HG03354 (cell line): ENCODE data around the gene HOXD1.

Source experiments
- ATAC-seq: cut with Tn5 transposase; IDR thresholded peaks from one replicate; pipeline ENCODE4 v1.9.1; 2021; ENCODE audit warnings: mild to moderate bottlenecking; ENCODE audit not compliant: unreplicated experiment, poor library complexity, severe bottlenecking

HOXD1 gene

DNA sequence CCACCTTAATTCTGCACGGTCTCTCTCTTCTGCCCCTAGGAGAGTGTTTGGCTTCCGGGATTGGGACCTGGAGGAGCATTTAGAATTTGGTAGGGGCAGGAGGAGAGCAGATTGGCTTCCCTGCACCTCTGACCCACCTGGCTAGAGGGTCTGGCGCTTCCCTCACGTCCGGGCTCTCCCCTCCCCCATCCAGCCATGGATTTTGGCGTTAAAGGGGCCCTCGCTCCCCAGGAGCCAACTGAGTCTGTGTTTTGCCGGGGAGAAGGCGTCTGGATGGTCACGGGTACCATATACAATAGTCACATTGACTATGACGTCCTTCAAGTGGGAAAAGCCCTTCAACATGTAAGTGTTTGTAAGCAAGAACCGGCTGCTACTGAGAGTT, 24.8 kb upstream of the HOXD1 start:
- no peak for ATAC-seq

GRCh38 chr2:176164201-176164600, 24.3 kb upstream of the HOXD1 start:
- ATAC-seq: no peak

- no peak for ATAC-seq
Observed at GRCh38 chr2:176164611-176165369, 23.7 kb upstream of the HOXD1 start.

GRCh38 chr2:176165370-176166050, 23.0 kb upstream of the HOXD1 start:
- ATAC-seq: no peak

DNA sequence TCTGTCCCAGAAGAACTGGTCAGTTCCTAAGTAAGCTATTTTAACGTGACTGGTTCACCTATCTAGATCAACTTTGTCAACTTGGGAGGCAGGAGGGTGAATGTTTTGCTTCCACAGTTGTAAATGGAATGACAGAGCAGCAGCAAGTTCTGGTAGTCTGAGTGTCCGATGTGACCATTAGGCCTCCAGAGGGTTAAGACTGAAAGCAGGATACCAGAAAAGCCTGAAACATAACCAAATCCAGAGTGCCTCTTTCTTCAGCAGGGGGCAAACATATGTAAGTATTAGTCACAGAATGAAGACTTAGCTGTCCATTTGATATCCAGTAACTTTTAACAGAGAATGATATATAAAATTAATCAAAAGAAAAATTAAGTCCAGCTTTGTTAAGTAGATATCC, 22.2 kb upstream of the HOXD1 start:
- ATAC-seq: no peak

DNA sequence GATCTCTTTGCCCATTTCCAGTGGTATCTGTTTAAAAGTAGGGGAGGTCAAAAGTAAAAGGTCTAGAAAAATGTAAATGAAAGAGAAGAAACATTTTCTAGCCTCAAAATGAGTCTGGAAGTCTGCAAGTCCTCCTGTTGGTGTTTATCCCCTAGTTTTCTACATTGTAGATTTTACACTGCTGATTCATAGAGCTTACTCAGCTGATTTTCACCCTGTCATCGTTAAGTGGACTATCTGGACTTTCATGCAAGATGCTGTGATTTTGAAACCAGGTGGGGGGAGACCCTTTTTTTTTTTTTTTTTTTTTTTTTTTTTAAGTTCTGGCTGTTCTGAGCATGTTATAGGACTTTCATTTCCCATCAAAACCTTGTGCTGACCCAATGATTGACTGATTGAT, 21.1 kb upstream of the HOXD1 start:
- no peak for ATAC-seq

- ATAC-seq: no peak
Observed at GRCh38 chr2:176169181-176169580, 19.3 kb upstream of the HOXD1 start.

DNA sequence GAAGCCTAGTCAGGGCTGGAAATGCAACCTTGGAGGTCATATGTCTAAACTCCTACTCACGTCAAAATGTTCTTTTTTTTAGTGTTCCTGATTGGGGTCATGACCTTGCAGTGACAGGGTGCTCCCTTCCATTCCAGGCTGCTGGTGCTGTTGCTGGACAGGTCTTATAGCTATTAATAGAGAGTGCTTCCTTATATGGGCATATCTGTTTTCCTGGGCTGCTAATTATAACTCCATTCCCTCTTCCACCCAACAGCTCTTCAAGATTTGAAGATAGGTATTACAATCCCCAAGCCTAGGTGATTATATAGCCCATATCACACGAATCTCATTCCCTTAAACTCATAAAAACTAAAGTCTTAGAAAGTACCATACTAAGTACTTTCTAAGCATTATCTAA, 18.8 kb upstream of the HOXD1 start:
- ATAC-seq: no peak

DNA sequence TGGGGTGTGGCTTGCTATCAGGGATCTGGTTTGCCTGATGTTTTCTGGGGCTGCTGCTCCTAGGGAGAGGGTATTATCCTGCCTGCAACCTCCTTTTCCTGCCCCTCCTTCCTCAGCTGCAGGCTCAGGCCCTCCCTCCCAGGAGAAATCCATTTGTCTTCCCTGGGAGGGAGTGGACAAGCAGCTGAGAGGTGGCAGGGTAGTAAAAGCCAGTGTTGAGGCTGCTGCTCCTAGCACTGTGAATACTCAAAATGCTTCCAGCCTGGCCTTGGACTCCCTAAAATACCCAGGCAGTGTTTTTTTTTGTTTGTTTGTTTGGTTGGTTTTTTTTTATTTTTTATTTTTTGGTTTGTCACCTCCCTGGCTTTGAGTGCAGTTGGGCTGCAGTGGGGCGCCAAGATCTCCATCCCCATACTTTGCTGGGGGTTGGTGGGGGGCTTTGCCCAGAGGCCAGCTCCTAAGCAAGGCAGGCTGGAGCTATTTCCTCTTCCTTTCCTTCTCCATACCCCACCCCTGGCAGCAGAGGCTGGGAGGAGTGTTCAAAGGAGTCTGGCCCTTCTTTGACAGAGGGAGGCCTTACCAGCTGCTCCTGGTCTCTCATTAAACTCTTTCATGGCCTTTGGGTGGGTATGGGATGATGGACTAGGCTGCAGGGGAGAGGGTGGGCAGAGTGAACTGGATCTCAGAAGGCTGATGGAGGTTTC, 17.7 kb upstream of the HOXD1 start:
- no peak for ATAC-seq

DNA sequence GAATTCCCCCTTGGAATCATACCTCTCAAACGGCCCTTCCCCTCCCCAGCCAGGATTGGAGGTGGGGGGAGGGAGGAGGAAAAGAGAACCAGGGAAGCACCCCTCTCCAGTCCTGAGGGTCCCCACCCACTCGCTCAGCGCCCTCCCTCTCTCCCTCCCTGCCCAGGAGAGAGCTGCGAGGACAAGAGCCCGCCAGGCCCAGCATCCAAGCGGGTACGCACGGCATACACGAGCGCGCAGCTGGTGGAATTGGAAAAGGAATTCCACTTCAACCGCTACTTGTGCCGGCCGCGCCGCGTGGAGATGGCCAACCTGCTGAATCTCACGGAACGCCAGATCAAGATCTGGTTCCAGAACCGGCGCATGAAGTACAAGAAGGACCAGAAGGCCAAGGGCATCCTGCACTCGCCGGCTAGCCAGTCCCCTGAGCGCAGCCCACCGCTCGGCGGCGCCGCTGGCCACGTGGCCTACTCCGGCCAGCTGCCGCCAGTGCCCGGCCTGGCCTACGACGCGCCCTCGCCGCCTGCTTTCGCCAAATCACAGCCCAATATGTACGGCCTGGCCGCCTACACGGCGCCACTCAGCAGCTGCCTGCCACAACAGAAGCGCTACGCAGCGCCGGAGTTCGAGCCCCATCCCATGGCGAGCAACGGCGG, 17.0 kb upstream of the HOXD1 start:
- no peak for ATAC-seq

GRCh38 chr2:176172007-176172894, 16.2 kb upstream of the HOXD1 start:
- ATAC-seq: no peak

DNA sequence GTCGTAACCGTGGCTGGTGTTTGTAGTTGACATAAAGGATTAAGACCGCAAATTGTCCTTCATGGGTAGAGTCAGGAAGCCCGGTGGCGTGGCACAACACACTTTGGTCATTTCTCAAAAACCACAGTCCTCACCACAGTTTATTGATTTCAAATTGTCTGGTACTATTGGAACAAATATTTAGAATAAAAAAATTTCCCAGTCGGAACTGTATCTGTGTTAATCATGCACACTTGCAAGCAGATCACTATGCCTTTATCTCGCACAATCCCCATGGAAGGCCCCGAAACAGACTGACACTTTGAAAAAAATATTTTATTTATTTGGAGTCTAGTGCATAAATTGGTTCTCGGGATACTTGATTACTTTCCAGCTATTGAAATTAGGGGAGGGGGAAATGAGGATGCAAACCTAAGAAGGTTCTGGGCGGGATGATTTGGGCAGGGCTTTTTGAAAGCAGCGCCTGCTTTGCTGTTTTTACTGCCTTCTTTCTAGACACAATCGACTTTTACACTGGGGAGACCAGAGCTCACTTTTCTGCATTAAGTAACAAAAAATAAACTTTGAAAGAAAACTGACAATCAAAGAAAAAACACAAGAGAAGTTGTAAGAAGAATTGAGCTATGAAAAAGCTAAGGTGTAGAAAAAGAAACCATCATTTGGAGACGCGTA, 15.4 kb upstream of the HOXD1 start:
- ATAC-seq: no peak

DNA sequence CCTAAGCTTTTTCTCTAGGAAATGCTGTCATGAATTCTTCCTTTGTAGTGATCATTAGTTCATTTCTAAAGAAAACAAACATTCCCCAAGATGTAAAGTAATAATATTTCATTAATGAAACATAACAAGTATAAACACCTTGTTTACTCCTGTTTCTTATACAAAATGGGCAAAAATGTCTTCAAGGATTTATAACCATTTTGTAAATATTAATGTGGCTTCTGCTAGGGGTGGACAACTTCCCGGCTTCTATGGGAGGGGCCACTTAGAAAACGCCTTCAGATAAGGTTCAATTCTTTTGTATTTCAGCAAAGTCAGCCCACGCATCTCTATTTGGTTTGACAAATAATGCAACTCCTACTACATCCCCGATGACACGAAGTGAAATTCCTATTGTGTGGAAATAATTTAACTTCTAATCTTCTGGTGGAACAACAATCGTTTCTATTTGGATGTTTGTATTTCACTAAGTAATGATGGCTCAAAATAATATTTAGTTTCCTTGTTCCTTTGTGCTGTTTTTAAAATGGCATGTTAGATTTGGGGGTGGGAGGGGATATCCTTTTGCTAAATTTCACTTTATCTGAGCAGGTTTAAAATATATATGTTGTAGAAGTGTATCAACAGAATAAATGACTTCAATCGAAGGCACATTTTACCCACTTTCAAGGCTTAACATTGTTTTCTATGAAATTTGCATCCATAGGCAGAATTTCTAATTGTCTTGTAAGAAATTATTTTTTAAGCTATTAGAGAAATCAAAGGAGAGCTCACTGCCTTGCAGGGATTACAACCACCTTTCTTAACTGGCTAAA, 14.7 kb upstream of the HOXD1 start:
- no peak for ATAC-seq

- no peak for ATAC-seq
Observed at GRCh38 chr2:176174382-176174823, 14.1 kb upstream of the HOXD1 start.

- ATAC-seq: no peak
Observed at GRCh38 chr2:176174824-176175708, 13.4 kb upstream of the HOXD1 start.

GRCh38 chr2:176175709-176176607, 12.5 kb upstream of the HOXD1 start:
- no peak for ATAC-seq
